K562 (cell line): ENCODE results near the gene OR51B2. TPM values are rescaled to one million over a fixed set of nuclear protein-coding genes. Genes with fewer than 3 reads are reported as not detected.

ENCODE experiments used
- ATAC-seq: fragments of 200-7000 bp; cut with Tn5 transposase; 3 replicates; pipeline ENCODE4 v1.9.1; 2020; ENCODE audit warnings: moderate library complexity
- BruUV-seq: library from RNA; stranded (reverse); fragments of 400-500 nt; replicated peaks from 2 replicates; lab custom pipeline; 2021; lab: Mats Ljungman, UMichigan
- CTCF ChIA-PET: fragments of 300-600 bp; formaldehyde crosslinking; extraction: SDS; loops from one replicate; lab custom pipeline; 2021; ENCODE audit warnings: low intra/inter-chr PET ratio; lab: Yijun Ruan, JAX
- POLR2A ChIA-PET: fragments of 300-600, 350-650 bp; sonication (Branson Sonifier 250); formaldehyde crosslinking; extraction: SDS; loops from one replicate; lab custom pipeline; 2021; ENCODE audit warnings: antibody characterized with exemption, inconsistent platforms; lab: Yijun Ruan, JAX
- DNase-seq, 4 experiments: peaks; one replicate each; pipeline versions ENCODE4 v3.0.0 to v3.0.0-alpha.2; 2011 to 2018; ENCODE audit warnings: low spot score in 3 of 4, mixed read lengths in 3 of 4; ENCODE audit errors: extremely low read depth in 1 of 4
- FAIRE-seq: peaks from 2 replicates; lab custom pipeline; 2011; peaks lifted over from hg19 to GRCh38; lab: Jason Lieb, UNC
- H2AFZ ChIP-seq: 2 replicates; pipeline ENCODE4 v1.6.0; 2011; ENCODE audit warnings: low read depth, low read length, control low read depth, inconsistent platforms
- H3K27ac ChIP-seq: fragments of 200-600 bp; 3 replicates; pipeline ENCODE4 v1.8.0; 2011; ENCODE audit warnings: low read depth, mild to moderate bottlenecking, control low read depth, inconsistent platforms, low read length, moderate library complexity, mixed read lengths; ENCODE audit errors: extremely low read depth
- H3K27me3 ChIP-seq, 2 experiments: fragments of 300-600 bp in 1 of 2; 2 replicates in 1 of 2; 3 replicates in 1 of 2; pipeline versions ENCODE4 v1.6.0 to v1.8.0; 2011; ENCODE audit warnings: inconsistent platforms in 2 of 2, low read length in 2 of 2, mild to moderate bottlenecking in 1 of 2, mixed read lengths in 1 of 2, moderate library complexity in 1 of 2; ENCODE audit not compliant: control insufficient read depth in 2 of 2, insufficient read depth in 2 of 2
- H3K36me3 ChIP-seq: fragments of 300-600 bp; 3 replicates; pipeline ENCODE4 v1.8.0; 2011; ENCODE audit warnings: mild to moderate bottlenecking, low read length, inconsistent platforms; ENCODE audit not compliant: control insufficient read depth, insufficient read depth
- H3K4me1 ChIP-seq, 2 experiments: fragments of 200-600 bp in 1 of 2; replicated peaks in 1 of 2; 2 replicates in 1 of 2; 3 replicates in 1 of 2; pipeline versions ENCODE4 v1.5.1 to v1.8.0; 2011; ENCODE audit warnings: inconsistent platforms in 2 of 2, low read length in 2 of 2, mild to moderate bottlenecking in 1 of 2, mixed read lengths in 1 of 2, moderate library complexity in 1 of 2; ENCODE audit not compliant: control insufficient read depth in 2 of 2, insufficient read depth in 2 of 2
- H3K4me2 ChIP-seq: 2 replicates; pipeline ENCODE4 v1.6.1; 2011; ENCODE audit warnings: low read length, control low read depth, inconsistent platforms, mixed read lengths; ENCODE audit not compliant: insufficient read depth
- H3K4me3 ChIP-seq: fragments of 200-600 bp; sonication (generic), shearing (Covaris generic); 2 replicates; pipeline ENCODE4 v1.5.1; 2016; ENCODE audit warnings: control low read depth, inconsistent platforms
- H3K79me2 ChIP-seq: fragments of 200-600 bp; 3 replicates; pipeline ENCODE4 v1.8.0; 2011; ENCODE audit warnings: low read length, inconsistent platforms; ENCODE audit not compliant: control insufficient read depth, insufficient read depth
- H3K9ac ChIP-seq, 2 experiments: 2 replicates each; pipeline versions ENCODE4 v1.6.0 to v1.6.1; 2011; ENCODE audit warnings: low read depth in 2 of 2, low read length in 2 of 2, control low read depth in 1 of 2, inconsistent platforms in 1 of 2, mild to moderate bottlenecking in 1 of 2, mixed read lengths in 1 of 2; ENCODE audit not compliant: insufficient read depth in 1 of 2
- H3K9me1 ChIP-seq: one replicate; pipeline ENCODE4 v1.6.0; 2011; ENCODE audit warnings: inconsistent platforms, mild to moderate bottlenecking, low read length, moderate library complexity; ENCODE audit not compliant: control insufficient read depth, insufficient read depth
- H3K9me3 ChIP-seq: replicated peaks from 2 replicates; pipeline ENCODE4 v1.5.1; 2011; ENCODE audit warnings: low read depth, low read length, inconsistent platforms; ENCODE audit not compliant: control insufficient read depth, insufficient read depth
- H4K20me1 ChIP-seq: replicated peaks from 2 replicates; pipeline ENCODE4 v1.6.1; 2011; ENCODE audit warnings: low read length, inconsistent platforms, mixed read lengths; ENCODE audit not compliant: control insufficient read depth, insufficient read depth
- GTF2E2 ChIP-seq: fragments of 200-800 bp; sonication (Bioruptor generic); IDR thresholded peaks from 2 replicates; pipeline ENCODE4 v1.6.1; 2016; ENCODE audit warnings: missing genetic modification characterization, missing compliant biosample characterization
- HBP1 ChIP-seq: fragments of 450-650 bp; formaldehyde crosslinking; IDR thresholded peaks from 2 replicates; pipeline ENCODE4 v1.4.0; 2022; ENCODE audit warnings: missing genetic modification characterization
- HNRNPUL1 ChIP-seq: fragments of 200-400 bp; formaldehyde crosslinking; IDR thresholded peaks from 2 replicates; pipeline ENCODE4 v1.6.1; 2017; ENCODE audit warnings: low read length
- JUND ChIP-seq, 2 experiments: IDR thresholded peaks; 2 replicates in 1 of 2; 3 replicates in 1 of 2; pipeline ENCODE4 v1.6.1; 2011; ENCODE audit warnings: borderline replicate concordance in 2 of 2, low read depth in 2 of 2, low read length in 2 of 2, improper control_type of control experiment in 1 of 2, missing biosample characterization in 1 of 2, missing genetic modification characterization in 1 of 2, missing genetic modification reagents in 1 of 2
- MEIS2 ChIP-seq: fragments of 450-650 bp; IDR thresholded peaks from 2 replicates; pipeline ENCODE4 v1.6.1; 2014; ENCODE audit warnings: mild to moderate bottlenecking; ENCODE audit not compliant: partially characterized antibody
- MTA2 ChIP-seq: fragments of 450-650 bp; IDR thresholded peaks from 2 replicates; pipeline ENCODE4 v1.6.1; 2016; ENCODE audit warnings: low read depth
- NFXL1 ChIP-seq: fragments of 450-650 bp; formaldehyde crosslinking; IDR thresholded peaks from 2 replicates; pipeline ENCODE4 v1.4.0; 2021; ENCODE audit warnings: mild to moderate bottlenecking
- NR2C2 ChIP-seq, 2 experiments: fragments of 200-800 bp in 1 of 2; sonication (Bioruptor generic) in 1 of 2; sonication (generic) in 1 of 2; formaldehyde crosslinking in 1 of 2; IDR thresholded peaks; 2 replicates each; pipeline versions ENCODE4 v1.6.1 to v1.8.0; 2016 to 2022; ENCODE audit warnings: mild to moderate bottlenecking in 1 of 2, missing compliant biosample characterization in 1 of 2, missing genetic modification characterization in 1 of 2, missing genetic modification reagents in 1 of 2
- SMARCA4 ChIP-seq: fragments of 450-650 bp; IDR thresholded peaks from 2 replicates; pipeline ENCODE4 v1.6.1; 2016
- SMARCB1 ChIP-seq: IDR thresholded peaks from 2 replicates; pipeline ENCODE4 v1.6.1; 2011; ENCODE audit warnings: improper control_type of control experiment, low read depth; ENCODE audit not compliant: insufficient read length
- SMARCE1 ChIP-seq: fragments of 450-650 bp; IDR thresholded peaks from 2 replicates; pipeline ENCODE4 v1.7.1; 2016; ENCODE audit warnings: mild to moderate bottlenecking
- TAF9B ChIP-seq: fragments of 450-650 bp; IDR thresholded peaks from 2 replicates; pipeline ENCODE4 v1.6.1; 2018; ENCODE audit warnings: mild to moderate bottlenecking; ENCODE audit not compliant: partially characterized antibody
- TBP ChIP-seq: optimal IDR thresholded peaks from 2 replicates; pipeline ENCODE3; 2011; ENCODE audit warnings: low read depth, low read length, improper control_type of control experiment
- THRAP3 ChIP-seq: fragments of 450-650 bp; IDR thresholded peaks from 2 replicates; pipeline ENCODE4 v1.6.1; 2016; ENCODE audit warnings: mild to moderate bottlenecking, inconsistent platforms, borderline replicate concordance
- ZNF121 ChIP-seq: sonication (generic); formaldehyde crosslinking; conservative IDR thresholded peaks from 2 replicates; pipeline ENCODE4 v1.8.0; 2022; ENCODE audit warnings: missing genetic modification reagents
- ZNF140 ChIP-seq: fragments of 250-450 bp; sonication (Bioruptor Pico); IDR thresholded peaks from 2 replicates; pipeline ENCODE4 v1.8.0; 2021; ENCODE audit warnings: moderate library complexity, mild to moderate bottlenecking, inconsistent platforms
- ZNF445 ChIP-seq: fragments of 250-450 bp; sonication (Bioruptor Pico); IDR thresholded peaks from 2 replicates; pipeline ENCODE4 v1.4.0; 2020; ENCODE audit warnings: low read depth, mild to moderate bottlenecking, moderate library complexity
- ZNF57 ChIP-seq: fragments of 450-650 bp; formaldehyde crosslinking; IDR thresholded peaks from 2 replicates; pipeline ENCODE4 v1.4.0; 2020; ENCODE audit warnings: mild to moderate bottlenecking, moderate library complexity
- WGBS: fragments of 100-300 bp; shearing (Covaris generic); methylation state at CpG from one replicate; pipeline ENCODE4 v1.1.6; 2016; ENCODE audit warnings: low coverage, mixed read lengths; ENCODE audit not compliant: insufficient coverage; ENCODE audit errors: missing lambda C conversion rate; 5-methylcytosine and 5-hydroxymethylcytosine counted together
- in situ Hi-C: fragments of 300-500 bp; cut with MboI; formaldehyde crosslinking; loops from 4 replicates; pipeline ENCODE4 v1.15.0; 2018; ENCODE audit warnings: inconsistent platforms, mixed read lengths
- intact Hi-C: fragments of 100-400 bp; cut with micrococcal nuclease; formaldehyde crosslinking; loops from 2 replicates; pipeline ENCODE4 v1.14.2; 2022
- polyA plus RNA-seq, 8 experiments: library from polyadenylated mRNA; depleted of rRNA in 4 of 8; stranded (reverse) in 5 of 8; unstranded in 3 of 8; fragments of >200 nt; fragmentation: Nextera tagmentation in 2 of 8; fragmentation: Illumina TruSeq in 1 of 8; extraction: Ambion mirVana in 2 of 8; extraction: Trizol in 1 of 8; gene quantifications; 2 replicates each; pipeline versions ENCODE4 v1.2.1 to v1.2.3, GENCODE V29; 2011 to 2014; ENCODE audit warnings: inconsistent platforms in 1 of 8, missing spikeins in 1 of 8
- total RNA-seq, 7 experiments: library from RNA; depleted of rRNA in 6 of 7; stranded (reverse); fragments of >200 nt in 6 of 7; fragmentation: Illumina TruSeq in 2 of 7; extraction: Trizol in 2 of 7; gene quantifications; 2 replicates each; pipeline versions ENCODE4 v1.2.1 to v1.2.3, GENCODE V29; 2011 to 2021; ENCODE audit warnings: low replicate concordance in 1 of 7
- TF ChIP-seq, protein P1 (sequence below): fragments of 250-450 bp; sonication (Bioruptor Pico); IDR thresholded peaks from 2 replicates; pipeline ENCODE4 v1.4.0; 2020
- TF ChIP-seq, protein P2 (sequence below): fragments of 450-650 bp; IDR thresholded peaks from 2 replicates; pipeline ENCODE4 v1.6.1; 2016

The OR51B2 gene
- total and polyA plus RNA-seq, 9 of the 15 experiments (the other 6 are each of a cell fraction or from before 2014, with no cell fraction given): 0.38 to 6.6 (median 4.0) TPM

DNA sequence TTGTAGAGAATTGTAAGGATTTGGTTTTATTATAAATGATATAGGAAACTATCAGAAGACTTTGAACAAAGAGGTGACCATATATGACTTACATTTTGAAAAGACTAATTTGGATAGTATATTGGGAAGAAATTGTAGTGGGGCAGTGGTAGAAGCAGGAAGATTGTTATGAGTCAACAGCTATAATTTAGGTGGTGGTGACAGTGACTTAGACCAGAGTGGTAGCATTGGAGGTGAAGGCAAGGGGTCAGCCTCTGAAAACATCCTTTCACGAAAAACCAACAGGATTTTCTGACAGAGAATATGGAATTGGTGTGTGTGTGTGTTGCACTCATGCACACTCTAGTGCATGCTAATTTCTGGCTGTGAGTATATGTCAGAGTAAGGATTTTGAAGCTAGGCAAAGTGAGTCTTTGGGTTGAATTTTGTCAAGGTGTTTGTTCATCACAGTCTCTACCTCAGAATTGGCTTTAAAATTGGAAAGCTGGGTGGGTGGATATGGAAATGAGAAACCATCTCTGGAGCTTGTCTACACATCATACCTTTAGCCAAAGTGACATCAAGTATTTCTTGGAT, 46.2 kb downstream of the OR51B2 start:
- CTCF ChIA-PET: no interaction called here
- in situ Hi-C loops: no loop called here
- TF ChIP-seq NR2C2 (CRISPR knock-in tag; IDR thresholded peaks at IDR 0.05) (no peak), NR2C2 (tag; IDR thresholded peaks at IDR 0.05) (peak; percentile 50; the same call in 1 of the 2 replicates), SMARCE1 (peak; percentile 48; the same call in 1 of the 2 replicates), NFXL1 (CRISPR knock-in tag) (no peak), SMARCA4 (peak; percentile 61), GTF2E2 (tag) (no peak), HBP1 (CRISPR knock-in tag) (no peak), ZNF445 (no peak), TAF9B (no peak), ZNF57 (CRISPR knock-in tag) (no peak), SMARCB1 (no peak), MTA2 (no peak), ZNF121 (CRISPR knock-in tag) (no peak), JUND (IDR thresholded peaks at IDR 0.05; ENCODE audit: borderline replicate concordance, low read depth, low read length) (peak; percentile 40; the same call in 1 of the 2 replicates), JUND (tag; IDR thresholded peaks at IDR 0.05; ENCODE audit: borderline replicate concordance, low read depth, low read length) (peak; percentile 51; the same call in 1 of the 3 replicates), HNRNPUL1 (no peak), ZNF140 (CRISPR knock-in tag) (no peak), TBP (no peak), THRAP3 (no peak), MEIS2 (peak; percentile 90)
- TF ChIP-seq, protein P1, sequence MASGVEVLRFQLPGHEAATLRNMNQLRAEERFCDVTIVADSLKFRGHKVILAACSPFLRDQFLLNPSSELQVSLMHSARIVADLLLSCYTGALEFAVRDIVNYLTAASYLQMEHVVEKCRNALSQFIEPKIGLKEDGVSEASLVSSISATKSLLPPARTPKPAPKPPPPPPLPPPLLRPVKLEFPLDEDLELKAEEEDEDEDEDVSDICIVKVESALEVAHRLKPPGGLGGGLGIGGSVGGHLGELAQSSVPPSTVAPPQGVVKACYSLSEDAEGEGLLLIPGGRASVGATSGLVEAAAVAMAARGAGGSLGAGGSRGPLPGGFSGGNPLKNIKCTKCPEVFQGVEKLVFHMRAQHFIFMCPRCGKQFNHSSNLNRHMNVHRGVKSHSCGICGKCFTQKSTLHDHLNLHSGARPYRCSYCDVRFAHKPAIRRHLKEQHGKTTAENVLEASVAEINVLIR (CRISPR knock-in tag): no peak
- TF ChIP-seq, protein P2, sequence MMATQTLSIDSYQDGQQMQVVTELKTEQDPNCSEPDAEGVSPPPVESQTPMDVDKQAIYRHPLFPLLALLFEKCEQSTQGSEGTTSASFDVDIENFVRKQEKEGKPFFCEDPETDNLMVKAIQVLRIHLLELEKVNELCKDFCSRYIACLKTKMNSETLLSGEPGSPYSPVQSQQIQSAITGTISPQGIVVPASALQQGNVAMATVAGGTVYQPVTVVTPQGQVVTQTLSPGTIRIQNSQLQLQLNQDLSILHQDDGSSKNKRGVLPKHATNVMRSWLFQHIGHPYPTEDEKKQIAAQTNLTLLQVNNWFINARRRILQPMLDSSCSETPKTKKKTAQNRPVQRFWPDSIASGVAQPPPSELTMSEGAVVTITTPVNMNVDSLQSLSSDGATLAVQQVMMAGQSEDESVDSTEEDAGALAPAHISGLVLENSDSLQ: peak; percentile 81

More for the DNA sequence above, 46.2 kb downstream of the OR51B2 start:
- Histone ChIP-seq H2AFZ (no peak overlapping the region), H3K9me1 (no peaks in the 10 kb centered on the region), H3K79me2 (peaks cover 82% of the 10 kb centered on the region), H3K4me3 (no peak overlapping the region), H3K4me1 (peaks cover 36 to 88% of the 10 kb centered on the region in 2 experiments), H3K9ac (peak overlapping the region in 1 of 2 experiments; percentile 5; a peak in 1 of 4 replicates), H3K9me3 (no peaks in the 10 kb centered on the region), H4K20me1 (no peaks in the 10 kb centered on the region), H3K27ac (peak overlapping the region; percentile 87), H3K4me2 (peak overlapping the region; percentile 47; the same call in 1 of the 2 replicates), H3K27me3 (no peaks in the 10 kb centered on the region), H3K36me3 (peaks cover 48% of the 10 kb centered on the region)
- no peak for ATAC-seq
- FAIRE-seq: no peak
- WGBS: 0% methylated on average over 1 of the region's 1 CpG
- no TSS peak for BruUV-seq
- intact Hi-C loops: no loop called here
- POLR2A ChIA-PET: interaction anchor here (0.6 to 7.3 kb wide), 10 partner anchors 8 to 228 kb away, joined by 3 to 55 read pairs (median 4); partner anchors contain the start of gene HBE1
- no peak for DNase-seq
